GM19438 (cell line): Measurements from ENCODE around the gene CFAP58.
A peak's percentile ranks its signal among the peaks of the same experiment; 100 is the strongest.

Source experiments
- ATAC-seq: cut with Tn5 transposase; IDR thresholded peaks from one replicate; pipeline ENCODE4 v1.9.1; 2021; ENCODE audit warnings: low read depth; ENCODE audit not compliant: unreplicated experiment

The CFAP58 gene

GRCh38 chr10:104333728-104334373 lies 19.8 kb upstream of the CFAP58 start:
- no peak for ATAC-seq

GRCh38 chr10:104334561-104334960 lies 19.1 kb upstream of the CFAP58 start:
- ATAC-seq, result no peak

- ATAC-seq, result no peak
Measured at GRCh38 chr10:104334965-104335650, 18.5 kb upstream of the CFAP58 start.

- ATAC-seq, result no peak
Measured at GRCh38 chr10:104336821-104337467, 16.7 kb upstream of the CFAP58 start.

GRCh38 chr10:104337521-104337984 lies 16.1 kb upstream of the CFAP58 start:
- ATAC-seq, result peak; percentile 51

GRCh38 chr10:104337985-104338735 lies 15.5 kb upstream of the CFAP58 start, which contains the start of gene ITPRIP:
ITPRIP (minus strand) TSS chr10:104338465; CDS start chr10:104316051, 22,414 bp downstream.
- peak; percentile 72 for ATAC-seq

- no peak for ATAC-seq
Measured at GRCh38 chr10:104339469-104340110, 14.0 kb upstream of the CFAP58 start.

- no peak for ATAC-seq
Measured at GRCh38 chr10:104340111-104340526, 13.5 kb upstream of the CFAP58 start.

GRCh38 chr10:104340641-104341040 lies 13.0 kb upstream of the CFAP58 start:
- no peak for ATAC-seq

GRCh38 chr10:104342941-104343411 lies 10.7 kb upstream of the CFAP58 start:
- ATAC-seq, result no peak

- ATAC-seq, result no peak
Measured at GRCh38 chr10:104344219-104344618, 9.4 kb upstream of the CFAP58 start.

GRCh38 chr10:104345515-104345914 lies 8.1 kb upstream of the CFAP58 start:
- ATAC-seq, result no peak

- no peak for ATAC-seq
Measured at GRCh38 chr10:104345941-104346340, 7.7 kb upstream of the CFAP58 start.

GRCh38 chr10:104347295-104348045 lies 6.2 kb upstream of the CFAP58 start:
- ATAC-seq, result no peak

GRCh38 chr10:104348601-104349000 lies 5.0 kb upstream of the CFAP58 start:
- no peak for ATAC-seq

- ATAC-seq, result peak; percentile 44
Measured at GRCh38 chr10:104349623-104350126, 4.0 kb upstream of the CFAP58 start.

- peak; percentile 38 for ATAC-seq
Measured at GRCh38 chr10:104350127-104350635, 3.5 kb upstream of the CFAP58 start.

- ATAC-seq, result no peak
Measured at GRCh38 chr10:104351061-104351702, 2.5 kb upstream of the CFAP58 start.

GRCh38 chr10:104351919-104352318 lies 1.7 kb upstream of the CFAP58 start:
- ATAC-seq, result no peak
